ENCODE results near the gene RGS9BP. TPM values are rescaled to one million over a fixed set of nuclear protein-coding genes. Genes with fewer than 3 reads are reported as not detected.
"Not testable (repeated sequence)": the region's sequence is repeated elsewhere in the genome, so short reads cannot be mapped to it uniquely, and the experiment has no call there.

The RGS9BP gene
- total RNA-seq, 1 donor from 2014 or later, result not detected

DNA sequence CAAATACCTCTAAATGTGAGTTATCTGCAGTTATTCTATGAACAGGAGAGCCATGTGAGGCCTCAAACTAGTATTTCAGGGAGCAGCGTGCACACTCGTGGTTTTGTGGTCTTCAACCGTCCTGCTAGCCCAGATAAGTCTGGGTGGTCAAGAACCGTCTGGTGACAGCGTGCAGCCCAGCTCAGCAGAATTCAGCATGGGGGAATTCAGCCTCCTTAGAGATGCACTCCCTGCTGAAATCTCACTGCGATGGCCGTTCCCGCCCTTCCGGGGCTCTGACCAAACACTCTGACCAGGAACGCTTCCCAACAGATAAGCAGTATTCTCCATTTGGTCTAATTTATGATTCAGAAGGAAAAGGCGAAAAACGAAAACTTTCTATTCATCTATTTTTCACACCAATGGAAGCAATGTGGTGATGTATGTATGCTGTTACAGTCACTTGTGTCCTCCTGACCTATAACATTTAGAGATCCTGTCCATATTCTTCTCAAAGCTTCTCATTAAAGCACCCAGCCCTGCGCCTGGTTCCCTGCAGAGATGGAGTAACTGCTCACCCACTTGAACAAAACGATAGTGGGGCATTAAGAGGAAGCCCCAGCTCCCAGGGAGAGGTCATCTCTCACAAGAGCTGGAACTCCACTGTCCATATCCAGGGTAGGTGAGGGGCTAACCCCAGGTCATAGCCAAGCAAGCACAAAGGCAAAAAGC, 3.6 kb upstream of the RGS9BP start:
- no peak for DNase-seq (ENCODE audit: low spot score)

DNA sequence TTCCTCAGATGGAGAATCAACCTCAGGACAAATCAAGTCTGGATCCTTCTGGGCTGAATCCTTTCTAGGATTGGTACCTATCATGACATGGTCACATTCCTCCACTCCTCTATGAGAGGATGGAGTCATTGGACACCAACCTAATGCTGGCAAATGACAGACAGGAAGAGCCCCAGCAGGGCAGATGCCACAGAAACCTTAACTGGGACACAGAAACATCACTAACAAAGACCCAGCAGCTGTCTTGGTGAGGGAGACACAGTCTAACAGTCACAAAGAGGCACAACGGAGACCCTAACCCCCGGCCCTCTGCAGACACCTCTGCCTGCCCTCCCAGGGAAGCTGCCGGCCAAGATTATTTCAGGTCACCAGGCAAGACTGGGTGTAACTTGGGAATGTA, 2.8 kb upstream of the RGS9BP start:
- no peak for DNase-seq (ENCODE audit: low spot score)

DNA sequence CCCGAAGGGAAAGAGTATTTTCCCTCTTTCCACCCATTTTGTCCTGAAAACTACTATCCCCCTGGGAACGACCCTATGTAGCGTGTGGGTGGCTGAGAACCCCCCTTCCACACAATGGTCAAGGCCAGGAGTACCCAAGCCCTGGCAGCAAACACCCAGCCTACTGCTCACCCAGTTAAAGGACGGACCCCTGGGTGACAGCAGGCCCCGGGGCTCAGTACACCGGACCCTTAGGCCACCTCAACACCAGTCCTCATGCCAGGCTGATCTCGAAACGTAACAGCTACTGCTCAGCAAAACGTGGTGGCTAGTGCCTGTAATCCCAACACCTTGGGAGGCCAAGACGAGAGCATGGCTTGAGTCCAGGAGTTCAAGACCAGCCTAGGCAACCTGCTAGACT, 2.1 kb upstream of the RGS9BP start:
- no peak for DNase-seq (ENCODE audit: low spot score)

DNA sequence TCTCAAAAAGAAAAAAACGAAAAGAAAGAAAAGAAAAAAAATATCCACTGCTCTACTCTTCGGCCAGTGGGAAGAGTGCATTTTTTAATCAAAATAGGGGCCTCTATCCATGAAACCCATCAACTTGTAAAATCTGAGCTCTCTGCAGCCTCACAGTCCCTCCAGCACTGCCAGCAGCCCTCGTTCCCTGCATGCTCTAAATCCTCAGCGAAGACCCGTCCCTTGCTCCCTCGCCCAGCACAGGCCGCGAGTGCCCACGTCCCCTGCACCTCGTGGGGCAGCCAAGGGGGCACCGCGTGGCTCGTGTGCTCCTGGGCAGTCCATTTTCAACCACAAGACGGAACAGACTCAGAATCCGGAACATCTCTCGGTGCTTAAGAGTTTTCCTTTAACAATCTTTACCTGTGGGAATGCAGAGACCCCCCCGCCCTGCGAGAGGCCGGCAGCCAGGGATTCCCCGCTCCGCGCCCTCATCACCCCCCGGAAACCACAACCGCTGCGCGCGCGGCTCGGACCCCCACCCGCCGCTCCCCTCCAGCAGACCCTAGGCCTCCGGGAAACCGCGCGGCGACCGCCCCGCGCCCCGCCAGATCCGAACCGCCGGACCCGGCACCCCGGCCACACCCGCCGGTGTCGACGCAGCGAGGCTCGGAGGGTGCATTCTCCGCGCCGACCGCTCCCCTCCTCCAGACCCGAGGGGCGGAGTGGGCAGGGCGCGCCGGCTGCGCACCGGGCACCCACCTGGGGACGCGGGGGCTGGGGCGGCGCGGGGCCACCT, 1.3 kb upstream of the RGS9BP start:
- no peak for DNase-seq (ENCODE audit: low spot score)

DNA sequence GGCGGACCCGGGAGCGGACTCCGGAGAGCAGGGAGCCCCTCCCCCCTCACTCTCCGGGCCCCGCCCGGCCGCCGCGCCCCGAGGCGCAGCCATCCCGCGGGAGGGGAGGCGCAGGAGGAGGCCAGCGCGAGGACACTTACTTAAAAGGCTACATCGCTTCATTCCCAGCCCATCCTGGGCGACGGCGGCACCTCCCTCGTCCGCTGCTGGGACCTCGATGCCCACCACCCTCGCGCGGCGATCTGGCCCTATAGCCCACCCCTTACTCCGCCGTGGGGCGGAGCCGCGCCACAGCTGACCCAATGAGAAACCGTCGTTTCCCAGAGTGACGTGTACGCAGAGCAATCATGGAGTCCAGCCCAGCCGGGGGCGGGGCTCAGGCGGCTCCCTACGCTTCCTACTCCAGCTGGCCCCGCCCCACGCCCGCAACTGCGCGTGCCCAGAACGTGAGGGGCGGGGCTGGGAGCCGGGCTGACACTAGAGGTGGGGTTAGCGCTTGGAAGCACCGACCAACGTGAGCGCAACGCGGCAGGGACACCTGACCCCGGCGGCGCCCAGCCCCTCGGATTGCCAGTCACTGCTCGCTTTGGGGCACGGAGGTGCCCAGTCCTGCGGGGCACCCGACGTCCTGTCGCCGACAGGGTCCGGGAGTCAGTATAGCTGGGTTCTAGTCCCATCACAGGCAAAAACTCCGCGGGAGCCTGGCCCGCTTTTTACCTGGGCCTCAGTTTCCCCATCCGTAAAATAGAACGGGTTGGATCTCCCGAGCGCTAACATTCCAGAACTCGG, 523 bp upstream of the RGS9BP start, which contains the start of gene ANKRD27:
Gene ANKRD27 (minus strand): TSS at position 250 of the 789 bp plus-strand sequence. CDS start 16,165 bp downstream, outside the sequence.
- peak; percentile 99 for DNase-seq (ENCODE audit: low spot score)

DNA sequence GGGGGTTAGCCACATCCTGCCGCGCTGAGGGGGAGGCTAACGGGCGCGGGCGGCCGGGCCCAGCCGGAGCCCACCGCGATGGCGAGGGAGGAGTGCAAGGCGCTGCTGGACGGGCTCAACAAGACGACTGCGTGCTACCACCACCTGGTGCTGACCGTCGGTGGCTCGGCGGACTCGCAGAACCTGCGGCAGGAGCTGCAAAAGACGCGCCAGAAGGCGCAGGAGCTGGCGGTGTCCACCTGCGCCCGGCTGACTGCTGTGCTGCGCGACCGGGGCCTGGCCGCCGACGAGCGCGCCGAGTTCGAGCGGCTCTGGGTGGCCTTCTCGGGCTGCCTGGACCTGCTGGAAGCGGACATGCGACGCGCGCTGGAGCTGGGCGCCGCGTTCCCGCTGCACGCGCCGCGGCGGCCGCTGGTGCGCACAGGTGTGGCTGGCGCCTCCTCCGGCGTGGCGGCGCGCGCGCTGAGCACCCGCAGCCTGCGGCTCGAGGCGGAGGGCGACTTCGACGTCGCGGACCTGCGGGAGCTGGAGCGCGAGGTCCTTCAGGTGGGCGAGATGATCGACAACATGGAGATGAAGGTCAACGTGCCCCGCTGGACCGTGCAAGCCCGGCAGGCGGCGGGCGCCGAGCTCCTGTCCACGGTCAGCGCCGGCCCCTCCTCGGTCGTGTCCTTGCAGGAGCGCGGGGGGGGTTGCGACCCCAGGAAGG, 692 bp downstream of the RGS9BP start:
- no peak for DNase-seq (ENCODE audit: low spot score)

DNA sequence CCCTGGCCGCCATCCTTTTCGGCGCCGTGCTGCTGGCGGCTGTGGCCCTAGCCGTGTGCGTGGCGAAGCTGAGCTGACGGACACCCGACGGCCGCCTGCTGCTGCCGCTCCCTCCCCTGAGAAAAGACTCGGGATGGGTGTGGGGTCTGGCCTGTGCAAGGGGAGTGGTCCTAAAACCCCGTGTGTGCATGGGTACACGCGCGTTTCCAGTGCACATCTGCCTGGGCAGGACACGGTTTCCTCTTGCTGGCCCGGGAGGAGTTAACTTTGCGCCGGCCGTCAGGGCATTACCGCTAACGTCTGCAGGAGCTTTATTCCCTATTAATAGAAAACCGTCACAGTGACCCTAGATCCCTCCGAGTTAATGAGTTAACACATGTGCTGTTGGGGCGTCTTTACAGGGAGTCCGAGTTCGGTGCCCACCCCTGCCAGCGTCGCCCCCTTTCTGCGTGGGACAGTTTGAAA, 1.3 kb downstream of the RGS9BP start:
- DNase-seq (ENCODE audit: low spot score), result no peak

DNA sequence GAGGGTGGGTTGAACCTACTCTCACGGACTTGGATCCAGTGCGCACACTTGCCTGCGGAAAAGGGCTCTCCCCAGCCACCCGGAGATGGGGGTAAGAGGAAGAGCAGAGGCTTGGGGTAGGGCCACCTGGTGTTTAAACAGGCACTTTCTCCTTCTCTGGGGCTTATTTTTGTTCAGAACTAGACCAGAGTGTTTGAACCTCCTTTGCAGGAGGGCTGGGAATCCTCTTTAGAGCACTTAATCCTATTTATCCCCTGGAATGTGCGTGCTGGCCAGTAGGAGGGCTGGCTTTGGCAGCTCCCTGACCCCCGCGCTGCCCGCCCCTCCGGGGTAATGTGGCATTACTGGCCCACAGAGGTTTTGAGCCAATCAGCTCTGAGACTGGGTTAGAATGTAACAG, 2.0 kb downstream of the RGS9BP start:
- DNase-seq (ENCODE audit: low spot score), result no peak

DNA sequence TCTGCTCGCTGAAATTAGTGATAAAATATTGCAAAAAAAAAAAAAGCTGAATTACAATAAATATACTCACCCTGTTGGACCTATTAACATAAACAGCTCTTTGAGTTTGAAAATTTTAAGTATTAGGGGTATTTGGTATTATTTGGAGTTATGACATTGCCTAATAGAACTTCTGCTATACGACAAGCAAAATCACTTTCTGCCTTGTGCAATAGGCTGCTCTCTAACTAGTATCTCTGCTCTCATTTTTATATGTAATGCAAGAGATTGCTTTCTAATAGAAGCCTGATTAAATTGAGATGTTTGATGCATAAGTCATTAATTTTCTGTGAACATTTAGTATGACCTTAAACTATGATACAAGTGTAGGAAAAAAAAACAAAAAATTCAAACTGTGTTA, 5.3 kb downstream of the RGS9BP start:
- DNase-seq (ENCODE audit: low spot score), result no peak

DNA sequence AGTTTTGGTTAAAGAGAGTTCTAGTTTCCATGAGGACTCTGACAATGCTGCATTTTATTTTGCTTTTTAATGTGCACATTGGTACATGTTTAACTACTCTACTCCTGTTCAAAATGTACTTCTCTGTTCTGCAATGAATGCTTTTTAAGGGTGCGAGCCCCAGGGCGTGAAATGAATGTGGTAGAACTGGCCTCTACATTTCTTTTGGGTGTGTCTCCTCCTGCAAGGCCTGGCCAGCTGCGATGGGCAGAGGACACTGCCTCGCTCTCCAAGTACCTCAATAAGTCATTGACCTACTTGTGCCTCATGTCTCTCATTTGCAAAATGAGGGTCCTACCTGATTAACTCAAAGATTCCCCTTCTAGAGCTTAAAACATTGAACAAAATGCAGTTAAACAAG, 6.7 kb downstream of the RGS9BP start:
- DNase-seq (ENCODE audit: low spot score), result no peak

DNA sequence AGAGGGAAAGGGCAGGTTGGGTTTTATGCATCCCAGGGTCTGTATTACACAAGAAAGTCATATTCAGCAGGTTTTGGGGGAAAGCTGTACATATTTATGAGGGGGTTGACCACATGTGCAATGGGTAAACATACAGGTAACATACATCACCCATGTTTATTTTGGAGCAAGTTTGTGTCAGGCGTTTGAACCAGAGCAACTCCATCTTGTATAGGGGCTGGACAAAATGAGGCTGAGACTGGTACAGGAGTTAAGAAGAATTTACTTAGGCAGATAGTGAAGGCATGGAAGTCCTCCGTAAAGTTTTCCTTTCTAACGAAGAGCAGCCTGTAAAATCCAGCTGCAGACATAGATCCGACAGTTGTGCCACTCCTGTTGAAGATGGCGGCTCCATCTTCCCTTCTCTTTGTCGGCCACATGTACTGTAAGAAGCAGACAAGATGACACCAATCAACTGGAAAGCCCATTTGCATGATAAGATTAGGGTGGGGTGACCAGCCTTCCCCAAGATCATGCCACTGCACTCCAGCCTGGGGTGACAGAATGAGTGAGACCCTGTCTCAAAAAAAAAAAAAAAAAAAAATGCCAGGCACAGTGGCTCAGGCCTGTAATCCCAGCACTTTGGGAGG, 11.3 kb downstream of the RGS9BP start:
- DNase-seq (ENCODE audit: low spot score), result no peak

DNA sequence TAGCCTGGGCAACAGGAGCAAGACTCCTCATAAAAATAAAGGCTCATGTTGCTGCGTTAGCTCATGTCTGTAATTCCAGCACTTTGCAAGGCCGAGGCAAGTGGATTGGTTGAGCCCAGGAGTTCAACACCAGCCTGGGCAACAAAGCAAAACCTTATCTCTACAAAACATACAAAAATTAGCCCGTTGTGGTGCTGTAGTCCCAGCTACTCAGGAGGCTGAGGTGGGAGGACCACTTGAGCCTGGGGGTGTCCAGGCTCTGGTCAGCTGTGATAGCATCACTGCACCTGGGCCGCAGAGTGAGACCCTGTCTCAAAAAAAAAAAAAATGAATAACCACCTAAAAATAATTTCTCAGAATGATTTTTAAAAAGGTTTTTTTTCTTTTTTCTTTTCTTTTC, 12.0 kb downstream of the RGS9BP start:
- no peak for DNase-seq (ENCODE audit: low spot score)

DNA sequence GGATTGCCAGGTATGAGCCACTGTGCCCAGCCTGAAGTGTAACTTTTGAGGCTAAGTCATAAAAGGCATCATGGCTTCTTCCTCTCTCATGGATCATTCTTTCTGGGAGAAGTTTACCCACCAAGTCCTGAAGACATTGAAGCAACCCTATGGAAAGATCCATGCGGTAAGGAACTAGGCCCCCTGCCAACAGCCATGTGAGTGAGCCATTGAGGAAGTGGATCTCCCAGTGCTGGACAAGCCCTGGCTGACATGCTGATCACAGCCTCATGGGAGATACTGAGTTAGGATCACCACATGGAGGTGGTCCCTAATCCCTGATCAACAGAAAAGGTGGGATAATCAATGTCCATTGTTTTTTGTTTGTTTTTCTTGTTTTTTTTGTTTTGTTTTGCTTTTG, 12.7 kb downstream of the RGS9BP start:
- DNase-seq (ENCODE audit: low spot score), result no peak

DNA sequence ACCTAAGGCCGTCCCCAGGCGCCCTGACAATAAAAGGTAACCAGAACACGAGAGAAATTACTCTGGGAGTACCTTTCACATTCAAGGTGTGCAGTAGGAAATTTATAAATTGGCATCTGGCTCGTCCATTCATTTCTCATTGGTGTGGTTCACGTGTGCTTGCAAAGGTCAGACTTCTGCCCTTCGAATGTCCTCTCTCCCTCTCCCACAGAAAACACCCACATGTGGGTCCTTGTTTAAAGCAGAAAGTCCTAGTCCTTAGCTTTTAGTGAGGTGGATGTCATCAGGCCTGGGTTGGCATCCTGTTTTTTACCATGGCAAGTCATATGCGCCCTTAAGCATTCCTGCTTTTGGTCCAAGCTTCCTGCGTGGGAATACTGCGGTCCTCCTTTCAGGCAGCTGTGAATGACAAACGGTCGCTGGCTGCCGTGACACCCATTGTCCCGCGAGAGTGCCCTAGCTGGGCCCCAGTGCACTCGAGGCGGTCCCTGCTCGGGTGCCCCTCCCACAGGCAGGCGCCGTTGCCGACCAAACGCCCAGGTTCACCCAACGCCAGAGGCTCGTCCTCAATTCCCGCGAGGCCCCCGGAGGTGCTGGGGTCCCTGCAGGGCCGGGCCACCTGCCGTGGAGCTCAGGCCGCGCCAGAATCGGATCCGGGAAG, 15.8 kb downstream of the RGS9BP start, which contains the start of gene NUDT19:
Gene NUDT19 (plus strand): TSS at position 531 of the 661 bp plus-strand sequence. CDS start 140 bp downstream, outside the sequence.
- DNase-seq (ENCODE audit: low spot score), result peak; percentile 94

DNA sequence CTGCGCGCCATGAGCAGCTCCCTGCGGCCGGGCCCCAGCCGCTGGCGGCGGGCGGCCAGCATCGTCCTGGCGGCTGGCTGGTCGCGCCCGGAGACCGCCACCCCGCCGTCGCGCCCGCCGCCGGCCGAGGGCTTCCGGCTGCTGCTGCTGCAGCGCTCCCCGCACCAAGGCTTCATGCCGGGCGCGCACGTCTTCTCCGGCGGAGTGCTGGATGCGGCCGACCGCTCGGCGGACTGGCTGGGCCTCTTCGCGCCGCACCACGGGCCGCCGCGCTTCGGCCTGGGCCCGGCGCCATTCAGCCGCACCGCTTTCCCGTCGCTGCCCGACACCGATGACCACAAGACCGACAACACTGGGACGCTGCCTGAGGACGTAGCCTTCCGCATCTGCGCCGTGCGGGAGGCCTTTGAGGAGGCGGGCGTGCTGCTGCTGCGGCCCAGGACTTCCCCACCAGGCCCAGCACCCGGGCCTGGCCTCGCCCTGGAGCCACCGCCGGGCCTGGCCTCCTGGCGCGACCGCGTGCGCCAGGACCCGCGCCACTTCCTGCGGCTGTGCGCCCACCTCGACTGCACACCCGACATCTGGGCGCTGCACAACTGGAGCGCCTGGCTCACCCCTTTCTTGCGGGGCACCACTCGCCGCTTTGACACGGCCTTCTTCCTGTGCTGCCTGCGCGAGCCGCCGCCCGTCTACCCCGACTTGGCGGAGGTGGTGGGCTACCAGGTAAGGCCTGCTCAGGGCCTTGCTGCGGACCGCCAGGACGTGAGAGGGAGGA, 16.5 kb downstream of the RGS9BP start:
- peak; percentile 90 for DNase-seq (ENCODE audit: low spot score)

DNA sequence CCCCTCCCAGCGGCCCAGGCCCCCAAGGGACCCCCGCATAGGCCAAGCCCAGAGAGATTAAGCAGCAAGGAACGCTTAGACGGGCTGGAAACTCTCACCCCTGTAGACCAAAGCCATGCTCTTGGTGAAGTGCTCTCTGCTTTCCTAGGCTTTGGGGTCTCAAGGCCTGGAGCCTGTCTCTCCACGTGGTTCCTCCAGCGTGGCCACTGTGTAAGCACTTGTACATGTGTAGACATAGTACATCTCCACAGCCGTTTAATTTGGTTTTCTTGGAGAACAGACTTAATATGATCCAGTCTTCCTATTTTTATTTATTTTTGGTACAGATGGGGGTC, 17.0 kb downstream of the RGS9BP start:
- DNase-seq (ENCODE audit: low spot score), result no peak

DNA sequence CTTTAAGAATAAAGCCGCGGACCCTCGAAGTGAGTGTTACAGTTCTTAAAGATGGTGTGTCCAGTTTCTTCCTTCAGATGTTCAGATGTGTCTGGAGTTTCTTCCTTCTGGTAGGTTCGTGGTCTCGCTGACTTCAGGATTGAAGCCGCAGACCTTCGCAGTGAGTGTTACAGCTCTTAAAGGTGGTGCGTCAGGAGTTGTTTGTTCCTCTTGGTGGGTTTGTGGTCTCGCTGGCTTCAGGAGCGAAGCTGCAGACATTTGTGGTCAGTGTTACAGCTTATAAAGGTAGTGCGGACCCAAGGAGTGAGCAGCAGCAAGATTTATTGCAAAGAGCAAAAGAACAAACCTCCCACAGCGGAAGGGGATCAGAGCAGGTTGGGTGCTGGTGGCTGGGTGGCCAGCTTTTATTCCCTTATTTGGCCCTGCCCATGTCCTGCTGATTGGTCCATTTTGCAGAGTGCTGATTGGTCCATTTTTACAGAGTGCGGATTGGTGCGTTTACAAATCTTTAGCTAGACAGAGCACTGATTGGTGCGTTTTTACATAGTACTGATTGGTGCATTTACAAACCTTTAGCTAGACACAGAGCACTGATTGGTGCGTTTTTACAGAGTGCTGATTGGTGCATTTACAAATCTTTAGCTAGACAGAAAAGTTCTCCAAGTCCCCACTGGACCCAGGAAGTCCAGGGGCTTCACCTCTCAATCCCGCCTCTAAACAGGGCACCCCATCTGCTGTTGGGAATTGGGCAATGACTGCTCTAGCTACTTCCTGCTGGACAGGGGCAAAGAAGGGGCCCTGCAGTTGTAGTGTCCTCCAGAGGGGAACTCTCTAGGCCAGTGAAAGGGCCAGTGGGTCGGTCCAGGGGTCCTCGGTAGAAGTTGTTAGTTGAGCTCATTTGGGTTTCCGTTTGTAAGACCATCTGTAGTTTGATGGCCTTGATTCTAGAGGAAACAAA, 17.8 kb downstream of the RGS9BP start:
- DNase-seq (ENCODE audit: low spot score), result not testable (repeated sequence)

DNA sequence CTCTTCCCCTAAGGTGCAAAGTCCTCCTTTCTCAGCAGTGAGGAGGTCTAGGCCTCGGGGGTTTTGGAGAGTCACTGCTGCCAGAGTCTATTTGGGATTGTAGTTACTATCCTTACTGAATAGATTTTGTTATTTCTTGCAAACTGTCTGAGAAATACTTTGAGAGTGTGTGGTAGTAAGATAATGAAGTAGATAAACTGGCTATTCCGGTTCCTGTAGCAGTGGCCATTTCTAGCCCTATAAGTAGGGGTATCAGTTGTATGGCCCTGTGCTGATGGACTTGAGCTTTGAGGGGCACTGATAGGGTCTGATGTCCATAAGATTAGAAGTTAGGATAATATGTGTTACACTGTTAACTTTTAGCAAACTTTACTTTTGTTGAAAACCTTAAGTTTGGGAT, 18.7 kb downstream of the RGS9BP start:
- not testable (repeated sequence) for DNase-seq (ENCODE audit: low spot score)

Measured in mesenteric fat pad (tissue), 1 donor.